ENCODE results near the gene TRERF1.

The TRERF1 gene

DNA sequence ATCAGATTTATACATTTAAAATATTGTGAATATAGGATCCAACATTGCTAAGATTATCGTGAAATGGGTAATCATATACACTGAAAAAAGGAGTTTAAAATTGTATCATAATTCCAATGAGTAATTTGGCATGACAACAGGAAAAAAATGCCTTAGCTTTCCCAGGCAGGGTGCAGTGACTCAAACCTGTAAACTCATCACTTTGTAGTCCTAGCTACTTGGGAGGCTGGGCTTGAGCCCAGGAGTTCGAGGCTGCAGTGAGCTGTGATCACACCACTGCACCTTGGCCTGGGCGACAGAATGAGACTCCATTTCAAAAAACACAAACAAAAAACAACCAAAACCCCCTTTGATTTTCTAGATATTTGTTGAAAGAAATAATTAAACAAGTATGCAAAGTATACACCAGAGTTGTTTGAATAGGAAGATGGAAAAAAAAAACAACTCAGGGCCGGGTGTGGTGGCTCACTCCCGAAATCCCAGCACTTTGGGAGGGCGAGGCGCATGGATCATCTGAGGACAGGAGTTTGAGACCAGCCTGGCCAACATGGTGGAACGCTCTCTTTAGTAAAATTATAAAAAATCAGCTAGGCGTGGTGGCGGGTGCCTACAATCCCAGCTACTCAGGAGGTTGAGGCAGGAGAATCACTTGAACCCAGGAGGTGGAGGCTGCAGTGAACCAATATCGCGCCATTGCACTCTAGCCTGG lies 98.7 kb downstream of the TRERF1 start:
- no peak overlapping the region for H3K4me3 ChIP-seq (ENCODE audit: low read depth, low read length)
- DNase-seq (ENCODE audit: low read depth): peak; percentile 63
- TF ChIP-seq, protein P1, sequence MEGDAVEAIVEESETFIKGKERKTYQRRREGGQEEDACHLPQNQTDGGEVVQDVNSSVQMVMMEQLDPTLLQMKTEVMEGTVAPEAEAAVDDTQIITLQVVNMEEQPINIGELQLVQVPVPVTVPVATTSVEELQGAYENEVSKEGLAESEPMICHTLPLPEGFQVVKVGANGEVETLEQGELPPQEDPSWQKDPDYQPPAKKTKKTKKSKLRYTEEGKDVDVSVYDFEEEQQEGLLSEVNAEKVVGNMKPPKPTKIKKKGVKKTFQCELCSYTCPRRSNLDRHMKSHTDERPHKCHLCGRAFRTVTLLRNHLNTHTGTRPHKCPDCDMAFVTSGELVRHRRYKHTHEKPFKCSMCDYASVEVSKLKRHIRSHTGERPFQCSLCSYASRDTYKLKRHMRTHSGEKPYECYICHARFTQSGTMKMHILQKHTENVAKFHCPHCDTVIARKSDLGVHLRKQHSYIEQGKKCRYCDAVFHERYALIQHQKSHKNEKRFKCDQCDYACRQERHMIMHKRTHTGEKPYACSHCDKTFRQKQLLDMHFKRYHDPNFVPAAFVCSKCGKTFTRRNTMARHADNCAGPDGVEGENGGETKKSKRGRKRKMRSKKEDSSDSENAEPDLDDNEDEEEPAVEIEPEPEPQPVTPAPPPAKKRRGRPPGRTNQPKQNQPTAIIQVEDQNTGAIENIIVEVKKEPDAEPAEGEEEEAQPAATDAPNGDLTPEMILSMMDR (conservative IDR thresholded peaks at IDR 0.05; ENCODE audit: low read depth, low read length): no peak

DNA sequence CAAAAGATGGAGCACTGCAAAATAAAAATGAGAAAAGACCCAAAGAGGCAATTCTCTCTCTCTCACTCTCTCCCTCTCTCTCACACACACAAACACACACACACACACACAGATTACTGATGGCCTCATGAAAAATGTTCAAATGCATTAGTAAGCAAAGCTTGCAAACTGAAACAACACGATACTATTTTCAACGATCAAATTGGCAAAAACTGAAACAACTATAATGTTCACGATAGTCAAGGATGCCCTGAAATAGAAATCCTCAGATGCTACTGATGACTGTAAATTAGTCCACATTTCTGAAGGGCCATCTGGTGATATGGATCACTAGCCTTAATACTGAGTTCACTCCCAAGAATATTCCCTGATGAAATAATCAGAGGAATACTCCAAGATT lies 100.8 kb downstream of the TRERF1 start:
- DNase-seq (ENCODE audit: low read depth): no peak
- TF ChIP-seq, protein P1 (conservative IDR thresholded peaks at IDR 0.05; ENCODE audit: low read depth, low read length): no peak
- no peak overlapping the region for H3K4me3 ChIP-seq (ENCODE audit: low read depth, low read length)

DNA sequence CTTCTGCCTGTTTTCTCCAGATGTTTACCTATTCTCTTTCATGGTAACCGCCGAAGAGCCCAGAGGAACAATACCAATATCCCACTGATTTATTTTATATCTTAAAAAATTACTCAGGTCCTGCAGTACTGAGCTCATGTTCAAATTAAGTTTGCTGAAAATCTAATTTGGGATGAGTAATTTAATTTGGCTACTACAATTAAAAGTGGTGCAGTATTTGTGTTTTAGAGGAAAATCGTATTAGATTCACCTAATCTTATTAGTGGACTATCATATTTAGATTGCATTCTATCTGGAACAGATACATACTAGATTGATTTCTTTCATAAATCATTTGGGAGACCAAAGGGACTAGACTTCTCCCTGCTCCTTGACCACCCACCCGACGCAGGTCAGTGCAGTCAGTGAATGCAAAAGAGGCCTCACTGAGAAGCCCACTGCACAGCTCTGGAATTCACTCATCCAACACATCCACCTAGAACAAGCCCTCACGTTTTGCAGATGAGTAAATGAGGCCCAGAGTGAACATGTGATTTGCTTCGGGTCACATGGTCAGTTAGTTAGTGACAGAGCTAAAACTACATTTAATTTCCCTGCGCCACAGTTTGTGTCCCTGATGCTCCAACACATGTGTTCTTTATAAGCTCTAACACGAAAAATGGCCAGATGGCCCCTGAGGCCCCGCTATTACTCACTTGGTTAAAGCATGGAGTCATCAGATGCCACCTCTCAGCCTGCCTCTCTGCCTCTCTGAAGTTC lies 101.8 kb downstream of the TRERF1 start:
- no peak overlapping the region for H3K4me3 ChIP-seq (ENCODE audit: low read depth, low read length)
- no peak for DNase-seq (ENCODE audit: low read depth)
- TF ChIP-seq, protein P1 (conservative IDR thresholded peaks at IDR 0.05; ENCODE audit: low read depth, low read length): no peak

DNA sequence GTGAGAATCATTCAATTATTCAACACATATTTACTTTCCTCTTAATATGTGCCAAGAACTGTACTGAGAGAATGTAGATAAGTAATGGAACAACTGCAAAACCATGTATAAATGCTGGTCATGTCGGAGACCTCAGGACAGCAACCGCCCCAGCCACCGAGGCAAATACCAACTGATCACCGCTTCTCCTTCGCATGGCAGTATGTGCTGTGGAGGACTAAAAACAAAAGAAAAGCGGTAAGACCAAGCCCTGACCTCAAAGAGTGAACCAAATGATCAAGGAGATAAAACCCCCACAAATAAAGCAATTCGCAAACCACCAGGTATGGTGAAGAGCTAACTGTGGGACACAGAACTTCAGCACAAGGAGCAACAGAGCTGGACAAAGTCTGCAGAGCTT lies 104.3 kb downstream of the TRERF1 start:
- TF ChIP-seq, protein P1 (conservative IDR thresholded peaks at IDR 0.05; ENCODE audit: low read depth, low read length): no peak
- no peak overlapping the region for H3K4me3 ChIP-seq (ENCODE audit: low read depth, low read length)
- no peak for DNase-seq (ENCODE audit: low read depth)

DNA sequence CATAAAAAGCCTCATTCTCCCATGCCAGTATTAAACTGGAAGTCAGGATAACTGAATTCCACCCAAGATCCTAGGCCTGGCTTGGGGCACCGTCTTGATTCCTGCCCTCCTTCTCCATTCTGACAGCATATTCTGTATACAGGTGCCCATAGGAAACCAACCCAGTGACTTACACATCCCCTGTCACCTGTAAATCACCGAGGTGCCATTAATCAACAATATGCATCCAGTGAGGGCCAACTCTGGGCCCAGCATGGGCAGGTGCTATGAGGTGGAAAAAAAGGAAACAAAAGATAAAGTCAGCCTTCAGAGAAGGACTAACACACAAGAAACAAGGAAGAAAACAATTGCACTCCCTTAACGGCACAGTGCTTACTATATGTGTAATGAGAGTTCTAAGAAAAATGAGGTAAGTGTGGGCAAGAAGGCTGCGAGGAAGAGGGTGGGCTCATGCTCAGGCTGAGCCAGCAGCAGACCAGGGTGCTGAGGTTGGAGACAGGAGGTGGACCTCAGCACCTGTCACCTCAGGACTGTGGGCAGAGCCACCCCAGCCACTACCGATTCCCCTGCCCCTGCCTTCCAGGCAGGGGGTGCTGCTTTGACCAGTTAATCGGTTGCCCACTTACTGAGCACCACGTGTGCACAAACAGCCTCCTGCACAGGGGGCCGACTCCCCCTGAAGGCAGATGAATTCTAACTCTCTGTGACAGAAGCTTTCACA lies 105.9 kb downstream of the TRERF1 start:
- TF ChIP-seq, protein P1 (conservative IDR thresholded peaks at IDR 0.05; ENCODE audit: low read depth, low read length): no peak
- DNase-seq (ENCODE audit: low read depth): no peak
- H3K4me3 ChIP-seq (ENCODE audit: low read depth, low read length): no peak overlapping the region

DNA sequence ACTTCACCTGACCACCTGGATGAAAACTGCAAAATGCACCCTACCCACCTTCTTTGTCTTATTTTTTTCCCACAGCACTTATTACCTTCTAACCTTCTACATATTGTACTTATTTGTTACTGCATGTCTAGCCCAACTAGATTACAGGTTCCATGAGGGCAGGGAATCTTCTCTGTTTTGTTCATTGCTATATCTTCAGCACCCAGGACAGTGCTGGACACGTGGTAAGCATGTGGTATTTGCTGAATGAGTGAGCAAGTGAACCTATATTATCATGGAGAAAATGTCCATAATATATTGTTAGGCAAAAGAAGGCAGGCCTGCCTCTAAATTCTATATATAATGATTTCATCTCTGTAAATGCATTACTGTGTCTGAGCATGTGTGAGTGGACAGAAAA lies 107.0 kb downstream of the TRERF1 start:
- no peak overlapping the region for H3K4me3 ChIP-seq (ENCODE audit: low read depth, low read length)
- TF ChIP-seq, protein P1 (conservative IDR thresholded peaks at IDR 0.05; ENCODE audit: low read depth, low read length): no peak
- no peak for DNase-seq (ENCODE audit: low read depth)

All from choroid plexus epithelial cell (primary cell).